ENCODE results near the gene FKBP9.

- TF ChIP-seq EZH2 (IDR thresholded peaks at IDR 0.05; ENCODE audit: insufficient read depth, low read length) (no peak), CTCF (IDR thresholded peaks at IDR 0.05; ENCODE audit: insufficient read depth, low read depth, low read length) (no peak)
These were observed 91.0 kb downstream of the FKBP9 start for GRCh38 chr7:33048257-33048656.

Data from astrocyte (in vitro differentiated cells and primary cell).